ENCODE data around the gene CPNE6. TPM values are rescaled to one million over a fixed set of nuclear protein-coding genes. Genes with fewer than 3 reads are reported as not detected.
A peak's percentile ranks its signal among the peaks of the same experiment; 100 is the strongest.

The CPNE6 gene
- total and polyA plus RNA-seq, 2 donors (not counting 1 experiment from before 2014, with no cell fraction given) = not detected

DNA sequence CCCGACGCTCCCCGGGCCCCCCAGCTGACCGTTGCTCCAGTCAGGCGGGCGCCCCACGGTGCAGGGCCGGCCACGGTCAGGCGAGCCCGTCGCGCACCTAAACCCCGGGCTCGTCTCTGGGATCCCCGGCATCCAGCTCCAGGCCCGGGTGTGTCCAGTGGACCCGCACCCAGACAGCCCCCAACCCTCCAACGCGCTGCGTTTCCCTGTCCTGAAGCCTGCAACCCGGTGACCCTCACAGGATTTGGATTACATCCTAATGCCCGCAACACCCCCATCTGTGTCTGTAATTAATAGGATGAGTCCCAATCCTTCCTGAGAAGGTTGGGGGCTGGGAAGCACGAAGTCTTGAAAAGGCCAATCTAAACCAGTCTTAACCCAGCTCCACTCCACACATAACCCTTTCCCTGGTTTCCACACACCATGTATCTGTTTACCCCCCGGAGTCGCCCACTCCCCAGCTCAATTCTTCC, 10.4 kb downstream of the CPNE6 start:
- Mint-ChIP-seq H3K4me3 (peak overlapping the region; percentile 82), H3K27ac (peak overlapping the region; percentile 91), H3K9me3 (ENCODE audit: insufficient read depth) (no peaks in the 10 kb centered on the region), H3K27me3 (no peaks in the 10 kb centered on the region), H3K4me1 (peaks cover 26% of the 10 kb centered on the region)
- DNase-seq (no peak), ATAC-seq (ENCODE audit: low read depth) (no peak)
- peak overlapping the region; percentile 75 to 77 for H3K27ac ChIP-seq (ENCODE audit: low read length in 2 of 2)
- H3K4me3 ChIP-seq (ENCODE audit: control extremely low read depth in 1 of 5, extremely low read depth in 1 of 5, insufficient read depth in 1 of 5, low read depth in 2 of 5, low read length in 4 of 5) = peak overlapping the region in 4 of 5 experiments; percentile 56 to 78 (median 70)
- H4K20me1 ChIP-seq (ENCODE audit: control insufficient read depth, insufficient read depth, low read length, poor library complexity, severe bottlenecking) = no peaks in the 10 kb centered on the region
- H3K4me1 ChIP-seq (ENCODE audit: control insufficient read depth in 2 of 2, insufficient read depth in 2 of 2, low read length in 2 of 2) = peaks cover 18 to 21% of the 10 kb centered on the region in 2 donors
- ChIA-PET POLR2A (interaction anchor here (0.6 to 2.6 kb wide), 8 partner anchors 9 to 114 kb away, joined by 3 to 22 read pairs (median 8); partner anchors contain the start of genes CARMIL3, DCAF11, EMC9 and NRL), CTCF (interaction anchor here (0.6 to 8.0 kb wide), 8 partner anchors 11 to 550 kb away, joined by 3 to 96 read pairs (median 5); partner anchors contain the start of genes DCAF11, IRF9, PCK2 and TINF2)
- H3K79me2 ChIP-seq (ENCODE audit: control insufficient read depth, insufficient read depth, low read length) = peaks cover 9% of the 10 kb centered on the region
- H3K9me3 ChIP-seq (ENCODE audit: control extremely low read depth in 1 of 3, control insufficient read depth in 2 of 3, insufficient read depth in 1 of 3, low read length in 2 of 3) = no peaks in the 10 kb centered on the region
- peak overlapping the region; percentile 92 for H3K4me2 ChIP-seq (replicated peaks; ENCODE audit: low read depth, low read length, poor library complexity, severe bottlenecking)
- intact Hi-C loops (cut with micrococcal nuclease) = loop anchor here (1.0 to 2.0 kb wide), 5 partner anchors 13 to 66 kb away; partner anchors contain the start of genes CARMIL3, DCAF11, NRL and PCK2
- H2AFZ ChIP-seq (ENCODE audit: insufficient read depth, low read depth, low read length, poor library complexity, severe bottlenecking) = peak overlapping the region; percentile 77
- no peaks in the 10 kb centered on the region for H3K36me3 ChIP-seq (replicated peaks in 1 of 2; ENCODE audit: control extremely low read depth in 1 of 2, control insufficient read depth in 1 of 2, extremely low read depth in 1 of 2, insufficient read depth in 2 of 2, low read length in 1 of 2)
- peak overlapping the region; percentile 68 for H3K9ac ChIP-seq (ENCODE audit: low read length)
- TF ChIP-seq, protein P1, sequence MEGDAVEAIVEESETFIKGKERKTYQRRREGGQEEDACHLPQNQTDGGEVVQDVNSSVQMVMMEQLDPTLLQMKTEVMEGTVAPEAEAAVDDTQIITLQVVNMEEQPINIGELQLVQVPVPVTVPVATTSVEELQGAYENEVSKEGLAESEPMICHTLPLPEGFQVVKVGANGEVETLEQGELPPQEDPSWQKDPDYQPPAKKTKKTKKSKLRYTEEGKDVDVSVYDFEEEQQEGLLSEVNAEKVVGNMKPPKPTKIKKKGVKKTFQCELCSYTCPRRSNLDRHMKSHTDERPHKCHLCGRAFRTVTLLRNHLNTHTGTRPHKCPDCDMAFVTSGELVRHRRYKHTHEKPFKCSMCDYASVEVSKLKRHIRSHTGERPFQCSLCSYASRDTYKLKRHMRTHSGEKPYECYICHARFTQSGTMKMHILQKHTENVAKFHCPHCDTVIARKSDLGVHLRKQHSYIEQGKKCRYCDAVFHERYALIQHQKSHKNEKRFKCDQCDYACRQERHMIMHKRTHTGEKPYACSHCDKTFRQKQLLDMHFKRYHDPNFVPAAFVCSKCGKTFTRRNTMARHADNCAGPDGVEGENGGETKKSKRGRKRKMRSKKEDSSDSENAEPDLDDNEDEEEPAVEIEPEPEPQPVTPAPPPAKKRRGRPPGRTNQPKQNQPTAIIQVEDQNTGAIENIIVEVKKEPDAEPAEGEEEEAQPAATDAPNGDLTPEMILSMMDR (IDR thresholded peaks at IDR 0.05) = no peak
- no peak for TF ChIP-seq EZH2 (IDR thresholded peaks at IDR 0.05; ENCODE audit: borderline replicate concordance, insufficient read depth, low read depth, low read length, poor library complexity, severe bottlenecking)
- H3K27me3 ChIP-seq (replicated peaks in 1 of 4; ENCODE audit: control extremely low read depth in 1 of 4, control insufficient read depth in 3 of 4, insufficient read depth in 4 of 4, low read length in 3 of 4) = no peaks in the 10 kb centered on the region
- 15% methylated on average over 19 of the region's 26 CpGs for WGBS (ENCODE audit: insufficient coverage)

DNA sequence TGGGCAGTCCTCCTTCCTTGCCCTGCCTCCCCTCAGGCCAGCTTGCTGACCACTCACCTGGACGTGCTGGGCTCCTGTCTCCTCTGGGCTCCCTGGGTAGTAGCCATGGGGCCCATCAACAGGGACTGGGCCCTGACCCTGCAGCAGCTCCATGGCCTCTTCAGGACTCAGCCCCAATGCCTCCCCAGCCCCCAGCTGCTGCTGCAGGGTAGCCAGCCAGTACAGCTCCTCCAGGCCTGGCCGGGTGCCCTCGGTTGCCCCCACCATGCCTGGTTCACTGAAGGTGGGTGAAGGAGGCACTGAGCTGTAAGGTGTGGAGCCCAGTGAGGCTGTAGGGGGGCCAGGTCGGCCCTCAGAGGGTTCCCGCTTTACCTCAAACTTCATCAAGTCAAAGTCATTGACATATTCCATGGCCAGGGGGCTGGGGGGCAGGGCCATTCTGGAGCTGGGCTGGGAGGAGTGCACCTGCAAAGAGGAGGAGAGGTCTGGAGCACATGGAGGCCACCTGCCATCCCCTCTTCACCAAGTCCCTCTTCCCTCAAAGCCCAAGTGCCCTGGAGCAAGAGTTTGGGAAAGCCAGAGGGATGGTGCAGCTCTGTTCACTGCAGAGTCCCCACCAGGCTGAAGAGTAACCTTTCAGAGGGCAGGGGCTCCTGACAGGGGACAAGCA, 11.2 kb downstream of the CPNE6 start:
- Histone ChIP-seq H3K79me2 (ENCODE audit: control insufficient read depth, insufficient read depth, low read length) (peaks cover 3% of the 10 kb centered on the region), H3K9me3 (ENCODE audit: control extremely low read depth in 1 of 3, control insufficient read depth in 2 of 3, insufficient read depth in 1 of 3, low read length in 2 of 3) (no peaks in the 10 kb centered on the region), H3K4me1 (ENCODE audit: control insufficient read depth in 2 of 2, insufficient read depth in 2 of 2, low read length in 2 of 2) (peaks cover 18 to 21% of the 10 kb centered on the region in 2 donors), H3K27ac (ENCODE audit: low read length in 2 of 2) (no peak overlapping the region), H3K27me3 (replicated peaks in 1 of 4; ENCODE audit: control extremely low read depth in 1 of 4, control insufficient read depth in 3 of 4, insufficient read depth in 4 of 4, low read length in 3 of 4) (no peaks in the 10 kb centered on the region), H3K4me3 (ENCODE audit: control extremely low read depth in 1 of 5, extremely low read depth in 1 of 5, insufficient read depth in 1 of 5, low read depth in 2 of 5, low read length in 4 of 5) (no peak overlapping the region), H2AFZ (ENCODE audit: insufficient read depth, low read depth, low read length, poor library complexity, severe bottlenecking) (no peak overlapping the region), H4K20me1 (ENCODE audit: control insufficient read depth, insufficient read depth, low read length, poor library complexity, severe bottlenecking) (no peaks in the 10 kb centered on the region), H3K36me3 (replicated peaks in 1 of 2; ENCODE audit: control extremely low read depth in 1 of 2, control insufficient read depth in 1 of 2, extremely low read depth in 1 of 2, insufficient read depth in 2 of 2, low read length in 1 of 2) (no peaks in the 10 kb centered on the region), H3K4me2 (replicated peaks; ENCODE audit: low read depth, low read length, poor library complexity, severe bottlenecking) (no peak overlapping the region), H3K9ac (ENCODE audit: low read length) (no peak overlapping the region)
- POLR2A ChIA-PET = interaction anchor here (0.5 to 2.3 kb wide), 8 partner anchors 11 to 87 kb away, joined by 3 to 22 read pairs (median 4); partner anchors contain the start of genes CARMIL3, CPNE6, DCAF11 and NRL
- Mint-ChIP-seq H3K27ac (peak overlapping the region; percentile 91), H3K9me3 (ENCODE audit: insufficient read depth) (no peaks in the 10 kb centered on the region), H3K27me3 (no peaks in the 10 kb centered on the region), H3K4me3 (peak overlapping the region; percentile 82), H3K4me1 (peaks cover 23% of the 10 kb centered on the region)
- intact Hi-C loops (cut with micrococcal nuclease) = no loop called here
- DNase-seq (no peak), ATAC-seq (ENCODE audit: low read depth) (no peak)
- TF ChIP-seq, protein P1 (IDR thresholded peaks at IDR 0.05) = no peak
- no peak for TF ChIP-seq EZH2 (IDR thresholded peaks at IDR 0.05; ENCODE audit: borderline replicate concordance, insufficient read depth, low read depth, low read length, poor library complexity, severe bottlenecking)
- 100% methylated on average over 1 of the region's 5 CpGs for WGBS (ENCODE audit: insufficient coverage)
- CTCF ChIA-PET = interaction anchor here (1.1 to 8.0 kb wide), 4 partner anchors 11 to 78 kb away, joined by 5 to 96 read pairs (median 56); partner anchors contain the start of genes IRF9 and PCK2

All from B cell (primary cell).